AG04449 (cell line): ENCODE data around the gene KRTAP29-1.

Experiments
- CTCF ChIA-PET: fragments of 350-600 bp; formaldehyde crosslinking; extraction: SDS; loops from one replicate; lab custom pipeline; 2021; ENCODE audit warnings: antibody characterized with exemption; lab: Yijun Ruan, JAX
- POLR2A ChIA-PET: fragments of 400-600, 350-600 bp; formaldehyde crosslinking; extraction: SDS; loops from one replicate; lab custom pipeline; 2020; ENCODE audit warnings: antibody characterized with exemption, inconsistent platforms; lab: Yijun Ruan, JAX
- DNase-seq: peaks from one replicate; pipeline ENCODE4 v3.0.0-alpha.2; 2010; ENCODE audit warnings: low read depth, low spot score
- H3K4me3 ChIP-seq: 2 replicates; pipeline ENCODE4 v1.5.1; 2011; ENCODE audit warnings: low read depth, mild to moderate bottlenecking, control low read depth, low read length
- TF ChIP-seq, protein P1 (sequence below): IDR thresholded peaks from one replicate; pipeline ENCODE4 v1.5.1; 2011; ENCODE audit warnings: mild to moderate bottlenecking, moderate library complexity, low read length, control low read depth, inconsistent platforms; ENCODE audit not compliant: insufficient read depth; ENCODE audit errors: missing control alignments

Gene KRTAP29-1

DNA sequence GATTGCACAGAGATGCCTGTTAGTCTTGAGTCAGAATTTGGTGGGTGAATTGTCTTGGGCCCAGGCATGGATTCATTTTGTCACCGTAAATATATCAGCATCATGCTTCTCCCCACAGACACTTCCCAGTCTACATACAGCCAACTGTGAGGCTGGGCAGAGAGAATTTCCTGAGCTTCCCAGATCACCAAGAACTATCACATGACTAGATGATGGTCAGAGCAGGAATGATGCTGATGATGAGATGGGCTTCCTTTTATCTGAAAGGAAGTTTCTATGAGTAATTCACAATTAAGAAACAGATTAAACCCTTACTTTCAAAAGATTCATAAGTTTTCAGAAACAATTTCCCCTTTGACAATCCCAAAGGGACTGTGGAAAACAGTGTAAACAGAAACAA is 47.8 kb downstream of the KRTAP29-1 start:
- DNase-seq = no peak
- no peak overlapping the region for H3K4me3 ChIP-seq
- CTCF ChIA-PET = no interaction called here
- POLR2A ChIA-PET = no interaction called here
- TF ChIP-seq, protein P1, sequence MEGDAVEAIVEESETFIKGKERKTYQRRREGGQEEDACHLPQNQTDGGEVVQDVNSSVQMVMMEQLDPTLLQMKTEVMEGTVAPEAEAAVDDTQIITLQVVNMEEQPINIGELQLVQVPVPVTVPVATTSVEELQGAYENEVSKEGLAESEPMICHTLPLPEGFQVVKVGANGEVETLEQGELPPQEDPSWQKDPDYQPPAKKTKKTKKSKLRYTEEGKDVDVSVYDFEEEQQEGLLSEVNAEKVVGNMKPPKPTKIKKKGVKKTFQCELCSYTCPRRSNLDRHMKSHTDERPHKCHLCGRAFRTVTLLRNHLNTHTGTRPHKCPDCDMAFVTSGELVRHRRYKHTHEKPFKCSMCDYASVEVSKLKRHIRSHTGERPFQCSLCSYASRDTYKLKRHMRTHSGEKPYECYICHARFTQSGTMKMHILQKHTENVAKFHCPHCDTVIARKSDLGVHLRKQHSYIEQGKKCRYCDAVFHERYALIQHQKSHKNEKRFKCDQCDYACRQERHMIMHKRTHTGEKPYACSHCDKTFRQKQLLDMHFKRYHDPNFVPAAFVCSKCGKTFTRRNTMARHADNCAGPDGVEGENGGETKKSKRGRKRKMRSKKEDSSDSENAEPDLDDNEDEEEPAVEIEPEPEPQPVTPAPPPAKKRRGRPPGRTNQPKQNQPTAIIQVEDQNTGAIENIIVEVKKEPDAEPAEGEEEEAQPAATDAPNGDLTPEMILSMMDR = no peak
